GM13976 (cell line): ENCODE measurements around the gene JPT2.

Source experiments
- DNase-seq: peaks from one replicate; pipeline ENCODE4 v3.0.0; 2012; ENCODE audit warnings: low spot score
- in situ Hi-C: fragments of 300-500 bp; cut with MboI; formaldehyde crosslinking; loops from one replicate; pipeline ENCODE4 v1.12.0; 2022; ENCODE audit warnings: low sequenced_read_pairs, mixed read lengths, inconsistent platforms; ENCODE audit not compliant: unreplicated experiment
- TF ChIP-seq, protein P1 (sequence below): IDR thresholded peaks from 2 replicates; pipeline ENCODE4 v1.5.1; 2012; ENCODE audit warnings: borderline replicate concordance, mild to moderate bottlenecking; ENCODE audit not compliant: insufficient read depth; ENCODE audit errors: extremely low read depth, missing control alignments, control extremely low read depth

Gene JPT2

DNA sequence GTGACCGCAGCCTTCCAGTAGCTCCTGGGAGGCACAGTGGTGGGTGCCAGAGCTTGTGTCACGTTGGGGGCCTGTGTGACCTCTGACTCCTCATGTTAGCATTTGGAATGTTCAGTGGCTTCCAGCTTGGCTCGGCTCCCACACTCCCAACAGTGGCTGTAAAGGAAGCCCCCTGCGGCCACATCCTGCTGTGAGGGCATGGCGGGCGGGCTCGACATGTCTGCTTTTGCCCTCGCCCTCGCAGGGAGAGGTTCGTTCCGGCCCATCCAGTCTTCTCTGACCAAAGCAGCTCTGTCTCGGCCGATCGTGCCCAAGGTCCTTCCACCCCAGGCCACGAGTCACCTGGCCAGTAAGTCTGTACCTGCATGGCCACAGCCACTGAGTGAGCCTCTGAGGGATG lies 12.2 kb upstream of the JPT2 start:
- in situ Hi-C loops, result no loop called here
- TF ChIP-seq, protein P1, sequence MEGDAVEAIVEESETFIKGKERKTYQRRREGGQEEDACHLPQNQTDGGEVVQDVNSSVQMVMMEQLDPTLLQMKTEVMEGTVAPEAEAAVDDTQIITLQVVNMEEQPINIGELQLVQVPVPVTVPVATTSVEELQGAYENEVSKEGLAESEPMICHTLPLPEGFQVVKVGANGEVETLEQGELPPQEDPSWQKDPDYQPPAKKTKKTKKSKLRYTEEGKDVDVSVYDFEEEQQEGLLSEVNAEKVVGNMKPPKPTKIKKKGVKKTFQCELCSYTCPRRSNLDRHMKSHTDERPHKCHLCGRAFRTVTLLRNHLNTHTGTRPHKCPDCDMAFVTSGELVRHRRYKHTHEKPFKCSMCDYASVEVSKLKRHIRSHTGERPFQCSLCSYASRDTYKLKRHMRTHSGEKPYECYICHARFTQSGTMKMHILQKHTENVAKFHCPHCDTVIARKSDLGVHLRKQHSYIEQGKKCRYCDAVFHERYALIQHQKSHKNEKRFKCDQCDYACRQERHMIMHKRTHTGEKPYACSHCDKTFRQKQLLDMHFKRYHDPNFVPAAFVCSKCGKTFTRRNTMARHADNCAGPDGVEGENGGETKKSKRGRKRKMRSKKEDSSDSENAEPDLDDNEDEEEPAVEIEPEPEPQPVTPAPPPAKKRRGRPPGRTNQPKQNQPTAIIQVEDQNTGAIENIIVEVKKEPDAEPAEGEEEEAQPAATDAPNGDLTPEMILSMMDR, result no peak
- no peak for DNase-seq

DNA sequence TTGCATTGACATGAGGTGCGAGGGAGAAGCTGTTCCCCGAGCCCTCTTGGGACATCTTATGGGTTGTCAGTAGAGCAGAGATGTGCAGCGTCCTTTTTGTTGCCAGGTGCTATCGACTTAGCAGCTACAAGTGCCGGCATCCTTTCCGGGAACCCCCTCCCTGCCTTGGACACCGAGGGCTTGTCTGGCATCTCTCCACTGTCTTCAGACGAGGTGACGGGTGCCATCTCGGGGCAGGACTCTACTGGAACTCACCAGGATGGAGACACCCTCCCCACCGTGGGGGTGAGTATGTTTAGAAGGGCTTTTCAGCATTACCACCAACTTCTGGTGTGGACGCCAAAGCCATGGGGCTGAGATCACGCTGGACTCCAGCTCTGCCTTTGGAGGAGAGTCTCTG lies 11.8 kb upstream of the JPT2 start:
- TF ChIP-seq, protein P1, result no peak
- in situ Hi-C loops, result no loop called here

DNA sequence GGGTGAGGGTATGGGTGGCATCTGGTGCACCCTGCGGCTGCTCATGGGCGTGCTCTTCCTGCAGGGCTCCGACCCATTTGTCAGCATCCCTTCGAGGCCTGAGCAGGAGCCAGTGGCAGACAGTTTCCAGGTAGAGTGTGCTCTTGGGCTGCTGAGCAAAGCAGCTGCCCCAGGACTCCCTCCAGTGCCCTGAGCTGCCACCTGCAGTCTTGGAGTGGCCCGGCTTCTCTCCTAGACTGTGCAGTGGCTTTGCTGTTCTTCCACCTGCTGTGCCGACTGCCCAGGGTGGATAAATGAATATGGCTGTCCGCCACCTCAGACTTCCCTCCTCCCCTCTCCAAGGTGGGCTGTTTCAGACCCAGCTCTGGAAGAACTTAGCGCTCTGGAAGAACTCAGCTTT lies 10.8 kb upstream of the JPT2 start:
- DNase-seq, result no peak
- TF ChIP-seq, protein P1, result no peak
- in situ Hi-C loops, result no loop called here

More for the DNA sequence above, 11.8 kb upstream of the JPT2 start:
- no peak for DNase-seq

DNA sequence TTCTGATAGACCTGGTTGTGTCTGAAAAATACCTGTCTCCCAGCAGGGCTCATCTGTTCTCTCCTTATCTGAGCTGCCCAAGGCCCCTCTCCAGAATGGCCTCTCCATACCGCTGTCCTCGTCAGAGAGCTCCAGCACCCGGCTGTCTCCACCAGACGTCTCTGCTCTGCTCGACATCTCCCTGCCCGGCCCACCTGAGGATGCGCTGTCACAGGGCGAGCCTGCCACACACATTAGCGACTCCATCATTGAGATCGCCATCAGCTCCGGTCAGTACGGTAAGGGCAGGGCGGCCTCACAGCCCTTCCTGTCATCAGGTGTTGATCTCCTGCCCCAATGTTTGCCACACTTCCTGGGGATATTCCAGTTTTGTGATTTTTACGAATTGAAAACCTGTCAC lies 10.2 kb upstream of the JPT2 start:
- in situ Hi-C loops, result no loop called here
- TF ChIP-seq, protein P1, result no peak
- no peak for DNase-seq

DNA sequence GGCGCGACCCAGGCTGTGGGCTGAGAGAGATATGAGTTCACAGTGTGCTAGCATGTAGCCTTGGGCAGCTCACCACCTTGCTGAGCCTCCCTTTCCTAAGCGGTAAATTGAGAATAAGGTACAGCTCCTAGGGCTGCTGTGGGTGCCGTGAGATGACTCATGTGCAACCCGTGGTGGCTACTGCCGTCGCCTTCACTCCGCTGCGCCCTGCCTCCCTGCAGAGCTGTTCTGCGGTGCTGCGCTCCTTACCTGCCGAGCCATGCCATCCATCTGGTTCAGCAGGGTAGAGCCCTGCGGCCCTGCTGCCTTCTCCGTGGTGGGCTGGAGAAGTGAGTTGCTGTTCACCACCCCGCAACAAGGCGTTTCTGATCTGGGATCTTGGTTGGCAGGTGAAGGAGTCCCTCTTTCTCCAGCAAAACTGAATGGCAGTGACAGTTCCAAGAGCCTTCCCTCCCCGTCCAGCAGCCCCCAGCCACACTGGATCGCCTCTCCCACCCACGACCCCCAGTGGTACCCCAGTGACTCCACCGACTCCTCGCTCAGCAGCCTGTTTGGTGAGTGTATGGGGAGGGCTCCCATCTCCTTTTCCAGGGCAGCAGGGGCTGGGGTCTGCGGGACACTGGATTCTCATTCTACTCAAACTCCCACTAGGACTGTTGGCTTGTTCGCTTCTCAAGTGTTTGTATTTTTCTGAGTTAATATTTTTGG lies 9.3 kb upstream of the JPT2 start:
- in situ Hi-C loops, result no loop called here
- no peak for DNase-seq
- TF ChIP-seq, protein P1, result no peak

DNA sequence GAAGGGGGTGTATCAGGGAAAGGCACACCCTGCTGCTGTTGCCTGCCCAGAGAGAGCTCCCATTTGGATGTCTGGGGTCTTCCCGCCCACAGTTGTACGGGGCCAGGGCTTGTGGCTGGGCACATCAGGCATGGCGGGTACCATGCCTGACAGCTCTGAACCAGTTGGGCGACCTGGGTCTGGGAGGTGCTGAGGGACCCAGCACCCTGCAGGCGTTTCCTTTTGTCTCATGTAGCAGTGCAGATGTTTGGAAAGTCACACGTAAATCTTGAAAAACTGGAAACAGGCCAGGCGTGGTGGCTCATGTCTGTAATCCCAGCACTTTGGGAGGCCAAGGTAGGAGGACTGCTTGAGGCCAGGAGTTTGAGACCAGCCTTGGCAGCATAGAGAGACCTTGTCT lies 8.4 kb upstream of the JPT2 start:
- TF ChIP-seq, protein P1, result no peak
- DNase-seq, result no peak
- in situ Hi-C loops, result no loop called here
